ENCODE measurements around the gene COL8A1. TPM values are rescaled to one million over a fixed set of nuclear protein-coding genes. Genes with fewer than 3 reads are reported as not detected.

Gene COL8A1
- total and polyA plus RNA-seq, 2 donors (not counting 1 experiment from before 2014, with no cell fraction given) = 0.12 TPM; not detected in 1

GRCh38 chr3:99741588-99741987 is 103.2 kb downstream of the COL8A1 start:
- no peak for TF ChIP-seq EZH2 (IDR thresholded peaks at IDR 0.05; ENCODE audit: borderline replicate concordance, insufficient read depth, low read depth, low read length, poor library complexity, severe bottlenecking)
- TF ChIP-seq, protein P1, sequence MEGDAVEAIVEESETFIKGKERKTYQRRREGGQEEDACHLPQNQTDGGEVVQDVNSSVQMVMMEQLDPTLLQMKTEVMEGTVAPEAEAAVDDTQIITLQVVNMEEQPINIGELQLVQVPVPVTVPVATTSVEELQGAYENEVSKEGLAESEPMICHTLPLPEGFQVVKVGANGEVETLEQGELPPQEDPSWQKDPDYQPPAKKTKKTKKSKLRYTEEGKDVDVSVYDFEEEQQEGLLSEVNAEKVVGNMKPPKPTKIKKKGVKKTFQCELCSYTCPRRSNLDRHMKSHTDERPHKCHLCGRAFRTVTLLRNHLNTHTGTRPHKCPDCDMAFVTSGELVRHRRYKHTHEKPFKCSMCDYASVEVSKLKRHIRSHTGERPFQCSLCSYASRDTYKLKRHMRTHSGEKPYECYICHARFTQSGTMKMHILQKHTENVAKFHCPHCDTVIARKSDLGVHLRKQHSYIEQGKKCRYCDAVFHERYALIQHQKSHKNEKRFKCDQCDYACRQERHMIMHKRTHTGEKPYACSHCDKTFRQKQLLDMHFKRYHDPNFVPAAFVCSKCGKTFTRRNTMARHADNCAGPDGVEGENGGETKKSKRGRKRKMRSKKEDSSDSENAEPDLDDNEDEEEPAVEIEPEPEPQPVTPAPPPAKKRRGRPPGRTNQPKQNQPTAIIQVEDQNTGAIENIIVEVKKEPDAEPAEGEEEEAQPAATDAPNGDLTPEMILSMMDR (IDR thresholded peaks at IDR 0.05) = no peak
- no peak for DNase-seq
- Histone ChIP-seq H3K9ac (ENCODE audit: low read length) (no peak overlapping the region), H3K4me2 (replicated peaks; ENCODE audit: low read depth, low read length, poor library complexity, severe bottlenecking) (no peak overlapping the region), H3K4me1 (ENCODE audit: control insufficient read depth in 2 of 2, insufficient read depth in 2 of 2, low read length in 2 of 2) (no peaks in the 10 kb centered on the region), H3K36me3 (replicated peaks in 1 of 2; ENCODE audit: control extremely low read depth in 1 of 2, control insufficient read depth in 1 of 2, extremely low read depth in 1 of 2, insufficient read depth in 2 of 2, low read length in 1 of 2) (no peaks in the 10 kb centered on the region), H3K27me3 (replicated peaks in 1 of 4; ENCODE audit: control extremely low read depth in 1 of 4, control insufficient read depth in 3 of 4, insufficient read depth in 4 of 4, low read length in 3 of 4) (no peaks in the 10 kb centered on the region), H3K9me3 (ENCODE audit: control extremely low read depth in 1 of 3, control insufficient read depth in 2 of 3, insufficient read depth in 1 of 3, low read length in 2 of 3) (peaks cover 0 to 7% (median 0%) of the 10 kb centered on the region in 3 donors), H3K27ac (ENCODE audit: low read length in 2 of 2) (no peak overlapping the region), H3K4me3 (ENCODE audit: control extremely low read depth in 1 of 5, extremely low read depth in 1 of 5, insufficient read depth in 1 of 5, low read depth in 2 of 5, low read length in 4 of 5) (no peak overlapping the region), H2AFZ (ENCODE audit: insufficient read depth, low read depth, low read length, poor library complexity, severe bottlenecking) (no peak overlapping the region), H4K20me1 (ENCODE audit: control insufficient read depth, insufficient read depth, low read length, poor library complexity, severe bottlenecking) (no peaks in the 10 kb centered on the region), H3K79me2 (ENCODE audit: control insufficient read depth, insufficient read depth, low read length) (no peaks in the 10 kb centered on the region)
- ATAC-seq (ENCODE audit: low read depth) = no peak
- peaks cover 11% of the 10 kb centered on the region for H3K27me3 Mint-ChIP-seq
- H3K27ac Mint-ChIP-seq = no peak overlapping the region
- POLR2A ChIA-PET = no interaction called here
- H3K4me3 Mint-ChIP-seq = no peak overlapping the region
- intact Hi-C loops (cut with micrococcal nuclease) = no loop called here
- WGBS (ENCODE audit: insufficient coverage) = 73% methylated on average over 2 of the region's 2 CpGs
- CTCF ChIA-PET = no interaction called here
- no peaks in the 10 kb centered on the region for H3K9me3 Mint-ChIP-seq (ENCODE audit: insufficient read depth)
- H3K4me1 Mint-ChIP-seq = no peaks in the 10 kb centered on the region

DNA sequence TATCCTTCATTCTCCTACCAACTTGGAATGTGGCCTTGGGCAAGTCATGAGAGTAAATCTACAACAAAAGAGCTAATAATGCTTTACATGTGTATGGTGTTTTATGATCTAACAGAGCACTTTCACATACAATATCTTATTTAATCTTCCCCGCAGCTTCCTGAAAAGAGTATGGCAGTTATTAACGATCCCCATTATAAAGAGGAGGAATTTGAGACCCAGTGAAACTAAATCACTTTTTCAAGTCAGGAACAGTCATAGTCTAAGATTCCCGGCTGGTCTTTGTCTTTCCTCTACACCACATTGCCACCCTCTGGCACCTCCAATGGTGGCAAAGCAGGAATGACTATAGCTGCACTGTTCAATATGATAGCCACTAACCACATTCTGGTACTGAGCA is 109.5 kb downstream of the COL8A1 start:
- no peak overlapping the region for H3K4me2 ChIP-seq (replicated peaks; ENCODE audit: low read depth, low read length, poor library complexity, severe bottlenecking)
- POLR2A ChIA-PET = no interaction called here
- Mint-ChIP-seq H3K9me3 (ENCODE audit: insufficient read depth) (no peaks in the 10 kb centered on the region), H3K27me3 (peaks cover 11% of the 10 kb centered on the region), H3K4me1 (no peaks in the 10 kb centered on the region), H3K4me3 (no peak overlapping the region), H3K27ac (no peak overlapping the region)
- TF ChIP-seq EZH2 (IDR thresholded peaks at IDR 0.05; ENCODE audit: borderline replicate concordance, insufficient read depth, low read depth, low read length, poor library complexity, severe bottlenecking) = no peak
- TF ChIP-seq, protein P1 (IDR thresholded peaks at IDR 0.05) = no peak
- no peaks in the 10 kb centered on the region for H3K79me2 ChIP-seq (ENCODE audit: control insufficient read depth, insufficient read depth, low read length)
- no peaks in the 10 kb centered on the region for H3K36me3 ChIP-seq (replicated peaks in 1 of 2; ENCODE audit: control extremely low read depth in 1 of 2, control insufficient read depth in 1 of 2, extremely low read depth in 1 of 2, insufficient read depth in 2 of 2, low read length in 1 of 2)
- H3K27ac ChIP-seq (ENCODE audit: low read length in 2 of 2) = no peak overlapping the region
- H3K4me3 ChIP-seq (ENCODE audit: control extremely low read depth in 1 of 5, extremely low read depth in 1 of 5, insufficient read depth in 1 of 5, low read depth in 2 of 5, low read length in 4 of 5) = no peak overlapping the region
- H4K20me1 ChIP-seq (ENCODE audit: control insufficient read depth, insufficient read depth, low read length, poor library complexity, severe bottlenecking) = no peaks in the 10 kb centered on the region
- no peak overlapping the region for H3K9ac ChIP-seq (ENCODE audit: low read length)
- H3K4me1 ChIP-seq (ENCODE audit: control insufficient read depth in 2 of 2, insufficient read depth in 2 of 2, low read length in 2 of 2) = no peaks in the 10 kb centered on the region
- ATAC-seq (ENCODE audit: low read depth) (no peak), DNase-seq (no peak)
- no peaks in the 10 kb centered on the region for H3K9me3 ChIP-seq (ENCODE audit: control extremely low read depth in 1 of 3, control insufficient read depth in 2 of 3, insufficient read depth in 1 of 3, low read length in 2 of 3)
- CTCF ChIA-PET = no interaction called here
- no peak overlapping the region for H2AFZ ChIP-seq (ENCODE audit: insufficient read depth, low read depth, low read length, poor library complexity, severe bottlenecking)
- peaks cover 0 to 2% (median 1%) of the 10 kb centered on the region in 4 experiments for H3K27me3 ChIP-seq (replicated peaks in 1 of 4; ENCODE audit: control extremely low read depth in 1 of 4, control insufficient read depth in 3 of 4, insufficient read depth in 4 of 4, low read length in 3 of 4)
- intact Hi-C loops (cut with micrococcal nuclease) = no loop called here
- WGBS (ENCODE audit: insufficient coverage) = 60% methylated on average over 1 of the region's 3 CpGs
